Esophagus squamous epithelium (tissue), 4 donors: ENCODE results near the gene PRKCB.

Experiments
- CTCF ChIP-seq, 6 experiments: fragments of 450-650 bp in 4 of 6; fragments of 200-600 bp in 2 of 6; sonication (generic) in 2 of 6; IDR thresholded peaks; one replicate each; pipeline ENCODE4 v1.5.1; 2016 to 2019; ENCODE audit warnings: antibody characterized with exemption in 6 of 6, mild to moderate bottlenecking in 4 of 6, moderate library complexity in 4 of 6
- POLR2A ChIP-seq, 4 donors: fragments of 450-650 bp; IDR thresholded peaks; one replicate each; pipeline ENCODE4 v1.6.1; 2017; ENCODE audit warnings: antibody characterized with exemption in 4 of 4, mild to moderate bottlenecking in 4 of 4, moderate library complexity in 3 of 4

- TF ChIP-seq POLR2A (IDR thresholded peaks at IDR 0.05) (no peak), CTCF (IDR thresholded peaks at IDR 0.05) (no peak)
Measured at GRCh38 chr16:24214992-24215391, 379.2 kb downstream of the PRKCB start.
